Glutamatergic neuron (in vitro differentiated cells): Measurements from ENCODE around the gene FGF5. TPM values are rescaled to one million over a fixed set of nuclear protein-coding genes. Genes with fewer than 3 reads are reported as not detected.

Experiments
- DNase-seq: peaks from one replicate; pipeline ENCODE4 v3.0.0; 2022
- H3K27ac Mint-ChIP-seq: one replicate; pipeline ENCODE4 v1.8.0; 2020; ENCODE audit warnings: mild to moderate bottlenecking, mixed read lengths, inconsistent platforms; ENCODE audit not compliant: unreplicated experiment
- H3K27me3 Mint-ChIP-seq: one replicate; pipeline ENCODE4 v1.8.0; 2020; ENCODE audit warnings: mild to moderate bottlenecking, moderate library complexity, mixed read lengths, inconsistent platforms; ENCODE audit not compliant: unreplicated experiment
- H3K36me3 Mint-ChIP-seq: one replicate; pipeline ENCODE4 v1.8.0; 2020; ENCODE audit warnings: mild to moderate bottlenecking, mixed read lengths, inconsistent platforms; ENCODE audit not compliant: unreplicated experiment
- H3K4me1 Mint-ChIP-seq: one replicate; pipeline ENCODE4 v1.8.0; 2020; ENCODE audit warnings: mild to moderate bottlenecking, low read depth, mixed read lengths, inconsistent platforms; ENCODE audit not compliant: unreplicated experiment
- H3K4me3 Mint-ChIP-seq: one replicate; pipeline ENCODE4 v1.8.0; 2020; ENCODE audit warnings: mild to moderate bottlenecking, mixed read lengths, inconsistent platforms; ENCODE audit not compliant: unreplicated experiment
- H3K9me3 Mint-ChIP-seq: one replicate; pipeline ENCODE4 v1.8.0; 2020; ENCODE audit warnings: mild to moderate bottlenecking, moderate library complexity, mixed read lengths, inconsistent platforms; ENCODE audit not compliant: unreplicated experiment
- long read RNA-seq: library from polyadenylated mRNA; unstranded; transcript quantifications from one replicate; pipeline ENCODE4 v2.0.0, GENCODE V29; 2020; ENCODE audit not compliant: unreplicated experiment
- total RNA-seq: library from RNA; stranded (reverse); fragmentation: NEBNext Ultra II Directional; extraction: Animal tissue kit (Norgen Biotek cat#: 25700); gene quantifications from one replicate; pipeline ENCODE4 v1.2.1, GENCODE V29; 2021; ENCODE audit not compliant: unreplicated experiment
- TF ChIP-seq, protein P1 (sequence below): fragments of 200-600 bp; sonication (generic); IDR thresholded peaks from one replicate; pipeline ENCODE4 v1.5.0; 2021; ENCODE audit not compliant: partially characterized antibody, unreplicated experiment

Gene FGF5
- total RNA-seq, result not detected
- long read RNA-seq, result 0 reads

DNA sequence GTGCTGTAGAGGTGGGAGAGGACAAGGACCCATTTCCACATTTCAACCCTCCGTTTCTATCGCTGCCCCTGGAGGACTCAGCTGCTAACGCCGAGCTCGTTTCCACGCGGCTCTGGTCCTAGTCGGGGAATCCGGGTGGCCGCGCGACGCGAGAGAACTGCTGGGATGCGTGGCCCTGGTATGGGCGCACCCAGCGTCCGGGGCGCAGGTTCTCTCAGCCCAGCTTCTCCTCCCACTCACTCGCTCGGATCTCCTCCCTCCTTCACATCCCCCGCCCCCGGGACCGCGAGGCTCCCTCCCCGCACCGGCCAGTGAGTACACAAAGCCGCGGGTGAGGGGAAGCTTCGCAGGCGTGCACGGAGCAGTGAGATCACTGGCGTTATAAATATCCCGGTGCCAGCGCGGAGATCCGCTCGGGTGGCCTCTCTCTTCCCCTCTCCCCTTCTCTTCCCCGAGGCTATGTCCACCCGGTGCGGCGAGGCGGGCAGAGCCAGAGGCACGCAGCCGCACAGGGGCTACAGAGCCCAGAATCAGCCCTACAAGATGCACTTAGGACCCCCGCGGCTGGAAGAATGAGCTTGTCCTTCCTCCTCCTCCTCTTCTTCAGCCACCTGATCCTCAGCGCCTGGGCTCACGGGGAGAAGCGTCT is at the start of gene FGF5:
Gene FGF5, plus strand, starts transcription at position 412 of the 649 bp plus-strand sequence. Its CDS starts 161 bp downstream, at position 573.
- DNase-seq, result peak; percentile 68
- peaks cover 43% of the 10 kb centered on the region for H3K27me3 Mint-ChIP-seq
- peaks cover 14% of the 10 kb centered on the region for H3K4me1 Mint-ChIP-seq
- peak within 1 kb of the TSS; percentile 48 for H3K27ac Mint-ChIP-seq
- TF ChIP-seq, protein P1, sequence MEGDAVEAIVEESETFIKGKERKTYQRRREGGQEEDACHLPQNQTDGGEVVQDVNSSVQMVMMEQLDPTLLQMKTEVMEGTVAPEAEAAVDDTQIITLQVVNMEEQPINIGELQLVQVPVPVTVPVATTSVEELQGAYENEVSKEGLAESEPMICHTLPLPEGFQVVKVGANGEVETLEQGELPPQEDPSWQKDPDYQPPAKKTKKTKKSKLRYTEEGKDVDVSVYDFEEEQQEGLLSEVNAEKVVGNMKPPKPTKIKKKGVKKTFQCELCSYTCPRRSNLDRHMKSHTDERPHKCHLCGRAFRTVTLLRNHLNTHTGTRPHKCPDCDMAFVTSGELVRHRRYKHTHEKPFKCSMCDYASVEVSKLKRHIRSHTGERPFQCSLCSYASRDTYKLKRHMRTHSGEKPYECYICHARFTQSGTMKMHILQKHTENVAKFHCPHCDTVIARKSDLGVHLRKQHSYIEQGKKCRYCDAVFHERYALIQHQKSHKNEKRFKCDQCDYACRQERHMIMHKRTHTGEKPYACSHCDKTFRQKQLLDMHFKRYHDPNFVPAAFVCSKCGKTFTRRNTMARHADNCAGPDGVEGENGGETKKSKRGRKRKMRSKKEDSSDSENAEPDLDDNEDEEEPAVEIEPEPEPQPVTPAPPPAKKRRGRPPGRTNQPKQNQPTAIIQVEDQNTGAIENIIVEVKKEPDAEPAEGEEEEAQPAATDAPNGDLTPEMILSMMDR, result no peak
- H3K9me3 Mint-ChIP-seq, result peaks cover 9% of the 10 kb centered on the region
- H3K4me3 Mint-ChIP-seq, result peak within 1 kb of the TSS; percentile 96
- H3K36me3 Mint-ChIP-seq, result no peaks in the 10 kb centered on the region

DNA sequence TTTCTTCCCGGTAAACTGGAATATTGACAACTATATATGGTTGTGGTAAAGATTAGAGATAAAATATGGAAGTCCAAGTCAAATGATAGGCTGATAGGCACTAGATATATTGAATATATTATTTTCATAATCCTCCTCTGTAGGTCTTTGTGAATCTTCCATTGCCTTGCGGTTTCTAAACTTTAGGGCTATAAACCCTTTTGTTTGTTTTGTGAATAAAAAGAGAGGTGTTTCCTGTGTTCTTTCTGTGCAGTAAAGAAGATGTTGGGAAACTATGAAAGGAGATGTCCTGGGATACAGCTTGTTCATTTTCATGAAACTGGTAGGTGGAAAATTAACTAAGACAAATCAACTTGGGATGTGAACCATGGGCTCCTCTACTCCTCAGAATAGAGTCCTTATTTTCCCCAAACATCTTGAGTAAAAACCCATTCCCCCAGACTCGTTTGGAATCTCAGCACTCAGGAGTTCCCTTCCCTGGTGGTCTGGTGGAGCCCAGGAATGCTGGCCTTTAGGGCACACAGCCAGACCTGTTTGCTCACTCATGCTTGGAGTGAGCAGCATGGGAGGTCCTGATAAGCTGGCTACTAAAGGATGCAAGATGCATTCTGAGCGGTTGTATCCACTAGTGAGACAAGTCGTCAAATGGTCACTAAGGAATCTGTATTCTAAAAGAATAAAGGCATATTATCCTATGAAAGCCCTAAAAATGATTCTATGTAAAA is 47.0 kb upstream of the FGF5 start:
- Mint-ChIP-seq H3K36me3 (no peaks in the 10 kb centered on the region), H3K4me3 (no peak overlapping the region), H3K27me3 (no peaks in the 10 kb centered on the region), H3K4me1 (no peaks in the 10 kb centered on the region), H3K27ac (no peak overlapping the region), H3K9me3 (no peaks in the 10 kb centered on the region)
- TF ChIP-seq, protein P1, result no peak
- no peak for DNase-seq

DNA sequence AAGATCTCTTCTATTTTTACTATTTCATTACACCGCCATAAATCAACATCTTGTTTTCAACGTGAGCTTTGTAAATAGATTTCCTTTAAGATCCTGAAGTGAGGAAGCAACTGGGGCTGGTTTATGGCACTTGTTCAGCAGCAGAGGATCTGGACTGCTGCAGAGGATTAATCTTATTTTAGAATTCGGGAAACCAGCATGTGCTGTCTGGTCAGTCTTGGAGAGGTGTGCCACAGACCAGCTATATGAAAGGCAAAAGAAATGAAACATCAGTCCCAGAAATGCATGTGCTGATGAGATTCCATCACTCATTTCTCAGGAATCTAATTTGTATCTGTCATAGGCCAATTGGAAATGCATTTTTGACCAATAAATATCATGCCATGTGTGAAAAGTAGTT is 45.8 kb upstream of the FGF5 start:
- TF ChIP-seq, protein P1, result no peak
- Mint-ChIP-seq H3K4me3 (no peak overlapping the region), H3K36me3 (no peaks in the 10 kb centered on the region), H3K27me3 (no peaks in the 10 kb centered on the region), H3K4me1 (no peaks in the 10 kb centered on the region), H3K27ac (no peak overlapping the region), H3K9me3 (no peaks in the 10 kb centered on the region)
- no peak for DNase-seq

DNA sequence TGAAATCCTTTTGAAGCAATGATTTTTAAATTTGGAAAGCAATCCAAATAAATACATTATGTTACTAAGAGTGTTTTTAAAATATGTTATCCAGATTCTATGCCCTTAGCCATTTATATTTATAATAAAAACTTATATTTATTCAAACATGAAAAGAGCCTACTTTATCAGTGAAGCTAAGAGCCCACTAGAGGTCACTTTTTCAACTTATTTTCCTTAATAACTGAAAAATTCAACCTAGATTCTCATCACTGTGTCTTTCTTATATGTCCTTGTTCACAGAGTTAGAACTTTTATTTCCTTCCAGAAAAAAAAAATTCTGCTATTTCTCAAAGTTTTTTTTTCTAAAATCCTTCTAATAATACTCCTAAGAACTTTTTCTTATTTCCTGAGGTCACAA is 45.3 kb upstream of the FGF5 start:
- Mint-ChIP-seq H3K36me3 (no peaks in the 10 kb centered on the region), H3K4me1 (no peaks in the 10 kb centered on the region), H3K27ac (no peak overlapping the region), H3K27me3 (no peaks in the 10 kb centered on the region), H3K4me3 (no peak overlapping the region), H3K9me3 (no peaks in the 10 kb centered on the region)
- DNase-seq, result no peak
- TF ChIP-seq, protein P1, result peak; percentile 43

GRCh38 chr4:80225595-80225994 is 40.9 kb upstream of the FGF5 start:
- Mint-ChIP-seq H3K4me3 (no peak overlapping the region), H3K36me3 (no peaks in the 10 kb centered on the region), H3K27ac (no peak overlapping the region), H3K9me3 (no peaks in the 10 kb centered on the region), H3K4me1 (no peaks in the 10 kb centered on the region), H3K27me3 (no peaks in the 10 kb centered on the region)
- DNase-seq, result no peak
- TF ChIP-seq, protein P1, result no peak
